OCI-M2 (cell line): ENCODE data around the gene CASP8.
A peak's percentile ranks its signal among the peaks of the same experiment; 100 is the strongest.

Experiments used
- DNase-seq: peaks from one replicate; lab custom pipeline; 2025; ENCODE audit not compliant: unreplicated experiment; lab: John Stamatoyannopoulos, UW

The CASP8 gene

GRCh38 chr2:201242571-201243277 is 17.6 kb upstream of the CASP8 start:
- DNase-seq: no peak

DNA sequence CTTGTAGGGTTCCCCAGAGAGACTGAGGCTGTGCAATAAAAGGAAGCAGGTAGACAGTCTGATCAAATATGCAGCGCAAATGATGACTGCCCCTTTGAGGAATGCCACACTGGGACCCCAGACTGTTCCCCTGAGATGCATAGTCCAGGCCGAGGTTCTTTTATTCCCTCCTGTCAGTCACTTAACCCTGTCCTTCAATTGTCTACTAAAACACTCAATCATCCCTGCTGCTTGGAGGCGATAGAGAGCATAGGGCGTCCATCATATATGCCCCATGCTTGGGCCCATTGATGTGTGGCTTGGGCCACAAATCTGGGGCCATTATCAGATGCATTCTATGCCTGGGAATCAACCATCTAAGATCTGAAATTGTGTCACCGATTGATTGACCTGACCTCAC is 15.5 kb upstream of the CASP8 start:
- no peak for DNase-seq

DNA sequence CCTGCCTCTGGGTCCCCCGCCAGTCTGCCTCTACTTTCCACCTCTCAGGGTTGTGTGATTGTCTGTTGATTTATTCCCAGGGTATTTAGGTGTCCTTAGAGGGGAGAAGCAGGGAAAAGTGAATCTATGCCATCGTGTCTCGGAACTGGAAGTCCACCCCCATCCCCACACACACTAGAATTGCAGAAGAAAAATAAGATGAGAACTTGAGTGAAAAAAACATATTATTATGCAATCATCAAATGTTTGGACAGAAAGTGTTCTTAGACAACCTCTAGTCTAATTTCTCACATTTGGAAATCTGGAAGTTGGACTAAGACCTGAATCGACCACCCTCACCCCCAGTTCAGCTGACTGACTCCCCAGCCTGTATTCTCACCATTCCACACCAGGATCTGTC is 14.1 kb upstream of the CASP8 start:
- DNase-seq: no peak

GRCh38 chr2:201248288-201248844 is 12.0 kb upstream of the CASP8 start:
- no peak for DNase-seq

DNA sequence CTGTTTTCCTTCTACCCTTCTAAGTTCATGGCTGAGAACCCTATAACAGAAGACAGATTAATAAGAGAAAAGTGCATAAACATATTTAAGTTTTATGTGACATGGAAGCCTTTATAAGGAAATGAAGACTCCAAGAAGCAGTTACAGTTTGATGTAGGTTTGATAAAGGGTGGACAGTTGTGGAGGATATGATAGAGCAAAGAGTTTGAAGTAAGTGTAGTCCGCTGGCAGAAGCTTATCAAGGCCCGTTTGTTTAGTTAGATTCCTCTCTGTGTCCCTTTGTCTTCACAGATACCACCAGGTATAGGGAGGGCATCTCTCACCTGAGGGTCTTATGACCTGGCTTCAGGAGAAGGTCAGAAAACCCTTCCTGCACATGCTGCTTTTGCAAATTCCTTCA is 10.4 kb upstream of the CASP8 start:
- DNase-seq: no peak

- DNase-seq: no peak
Observed at GRCh38 chr2:201250741-201251140, 9.6 kb upstream of the CASP8 start.

DNA sequence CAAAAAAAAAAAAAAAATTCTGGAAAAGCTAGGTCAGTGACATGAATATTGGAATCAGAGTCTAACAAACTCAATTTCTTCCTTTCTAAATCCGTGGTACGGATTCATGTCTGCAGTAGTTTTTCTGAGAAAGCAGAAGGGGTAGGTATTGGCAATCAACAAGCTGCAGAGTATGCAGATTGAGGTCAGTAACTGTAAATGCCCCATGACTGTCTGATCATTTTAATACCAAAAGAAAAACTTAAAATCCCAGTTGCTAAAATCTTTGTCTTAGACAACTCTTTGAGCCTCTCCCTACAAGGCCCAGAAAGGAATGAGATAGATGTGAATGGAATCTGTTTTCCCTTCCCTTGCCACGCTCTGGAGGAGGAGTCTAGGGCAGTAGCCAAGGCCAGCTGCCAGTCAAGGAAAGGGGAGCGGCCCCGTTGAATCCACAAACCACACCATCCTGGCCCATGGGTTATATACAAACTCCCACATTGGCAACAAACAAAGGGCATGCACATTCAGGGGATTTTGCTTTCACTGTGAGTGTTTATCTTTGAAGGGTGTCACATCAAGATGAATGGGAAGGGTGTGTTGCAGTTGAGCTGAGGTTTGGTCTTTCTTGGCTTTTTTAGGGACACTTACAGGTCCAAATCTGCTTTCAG is 6.1 kb upstream of the CASP8 start:
- no peak for DNase-seq

DNA sequence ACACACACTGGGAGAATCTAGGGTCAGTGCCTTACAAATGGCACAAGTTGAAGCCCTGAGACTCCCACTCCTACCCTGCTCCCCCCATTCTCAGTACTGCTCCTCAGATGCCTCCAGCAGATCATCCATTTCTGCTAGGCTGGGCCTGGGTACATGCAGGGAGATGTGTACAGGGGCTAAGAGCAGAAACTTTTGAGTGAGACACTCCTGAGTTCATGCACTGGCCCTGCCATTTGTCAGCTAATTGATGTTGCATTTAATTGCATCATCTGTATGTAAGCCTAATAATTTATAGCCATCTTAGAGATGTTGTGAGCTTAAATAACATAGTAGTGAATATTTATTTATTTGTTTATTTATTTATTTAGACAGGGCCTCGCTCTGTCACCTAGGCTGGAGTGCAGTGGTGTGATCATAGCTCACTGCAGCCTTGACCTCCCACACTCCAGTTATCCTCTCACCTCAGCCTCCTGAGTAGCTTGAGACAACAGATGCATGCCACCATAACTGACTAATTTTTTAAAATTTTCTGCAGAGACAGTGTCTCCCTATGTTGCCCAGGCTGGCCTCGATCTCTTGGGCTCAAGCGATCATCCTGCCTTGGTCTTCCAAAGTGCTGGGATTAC is 4.8 kb upstream of the CASP8 start:
- no peak for DNase-seq

DNA sequence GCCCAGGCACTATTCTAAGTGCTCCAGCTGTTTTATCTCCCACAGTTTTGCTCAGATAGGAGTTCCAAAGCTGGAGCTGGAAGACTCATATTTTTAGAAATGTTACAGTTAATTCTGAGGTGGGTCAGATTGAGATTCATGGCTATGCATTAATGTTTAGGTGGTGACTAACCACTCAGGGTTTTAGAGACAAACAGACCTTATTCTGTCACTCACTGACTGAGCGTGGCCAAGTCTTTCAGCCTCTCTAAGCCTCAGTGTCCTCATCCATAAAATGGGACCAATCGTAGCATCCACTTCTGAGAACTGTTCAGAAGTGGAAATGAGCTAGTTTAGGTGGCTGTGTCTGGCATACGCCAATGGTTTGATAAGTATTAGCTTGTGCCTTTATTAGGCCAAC is 4.3 kb upstream of the CASP8 start:
- no peak for DNase-seq

- DNase-seq: no peak
Observed at GRCh38 chr2:201257381-201257955, 2.9 kb upstream of the CASP8 start.

- no peak for DNase-seq
Observed at GRCh38 chr2:201257956-201258665, 2.2 kb upstream of the CASP8 start.

DNA sequence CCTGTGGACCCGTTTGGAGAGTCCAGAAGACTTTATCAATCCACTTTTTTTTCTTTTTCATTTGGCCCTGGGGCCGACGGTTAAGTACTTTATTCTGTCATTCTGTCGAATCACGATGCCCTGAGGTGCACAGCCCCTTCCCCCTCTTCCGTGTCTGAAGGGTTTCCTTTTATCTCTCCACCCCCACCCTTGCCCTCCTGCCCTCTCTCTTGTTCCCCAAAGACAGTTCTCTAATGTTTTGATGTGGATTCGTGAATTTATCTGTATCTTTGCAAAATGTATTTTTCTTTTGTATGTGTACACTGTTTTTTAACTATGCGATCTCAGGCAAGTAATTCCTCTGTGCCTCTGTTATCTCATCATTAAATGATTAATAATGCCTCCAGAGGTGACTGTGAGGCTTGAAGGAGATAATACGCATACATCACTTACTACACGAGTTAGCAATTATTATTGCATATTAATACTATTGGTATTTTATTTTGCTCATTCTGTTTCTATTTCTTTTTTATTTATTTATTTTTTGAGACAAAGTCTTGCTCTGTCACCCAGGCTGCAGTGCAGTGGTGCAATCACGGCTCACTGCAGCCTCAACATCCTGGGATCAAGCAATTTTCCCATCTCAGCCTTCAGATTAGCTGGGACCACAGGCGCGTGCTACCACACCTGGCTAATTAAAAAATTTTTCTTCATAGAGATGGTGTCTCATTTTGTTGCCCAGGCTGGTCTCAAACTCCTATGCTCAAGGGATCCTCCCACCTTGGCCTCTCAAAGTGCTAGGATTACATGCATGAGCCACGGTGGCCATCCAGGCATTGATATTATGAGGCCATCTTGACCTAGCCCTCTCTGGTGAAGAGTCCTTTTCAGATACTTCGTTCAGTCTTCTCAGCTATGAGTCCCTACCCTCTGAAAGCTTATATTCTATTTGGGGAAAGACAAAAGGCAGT is 1.4 kb upstream of the CASP8 start:
- peak; percentile 72 for DNase-seq

GRCh38 chr2:201261471-201261870 is 1.1 kb downstream of the CASP8 start:
- no peak for DNase-seq

- no peak for DNase-seq
Observed at GRCh38 chr2:201261906-201262305, 1.6 kb downstream of the CASP8 start.

- DNase-seq: no peak
Observed at GRCh38 chr2:201262718-201263117, 2.4 kb downstream of the CASP8 start.

GRCh38 chr2:201263779-201264178 is 3.4 kb downstream of the CASP8 start:
- DNase-seq: no peak

- DNase-seq: no peak
Observed at GRCh38 chr2:201264472-201265173, 4.3 kb downstream of the CASP8 start.

DNA sequence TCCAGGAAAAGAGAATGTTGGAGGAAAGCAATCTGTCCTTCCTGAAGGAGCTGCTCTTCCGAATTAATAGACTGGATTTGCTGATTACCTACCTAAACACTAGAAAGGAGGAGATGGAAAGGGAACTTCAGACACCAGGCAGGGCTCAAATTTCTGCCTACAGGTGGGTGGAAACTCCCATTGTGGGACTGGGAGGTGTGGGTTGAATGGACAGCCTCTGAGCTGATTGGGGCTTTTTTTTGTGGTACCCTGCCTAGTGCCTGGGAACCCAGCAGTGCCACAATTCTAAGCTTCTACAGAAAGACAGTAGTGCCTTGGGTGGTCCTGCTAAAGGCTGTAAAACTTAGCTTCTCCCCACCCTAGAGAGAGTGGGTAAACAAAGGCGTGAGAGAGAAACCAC is 6.3 kb downstream of the CASP8 start:
- DNase-seq: no peak

DNA sequence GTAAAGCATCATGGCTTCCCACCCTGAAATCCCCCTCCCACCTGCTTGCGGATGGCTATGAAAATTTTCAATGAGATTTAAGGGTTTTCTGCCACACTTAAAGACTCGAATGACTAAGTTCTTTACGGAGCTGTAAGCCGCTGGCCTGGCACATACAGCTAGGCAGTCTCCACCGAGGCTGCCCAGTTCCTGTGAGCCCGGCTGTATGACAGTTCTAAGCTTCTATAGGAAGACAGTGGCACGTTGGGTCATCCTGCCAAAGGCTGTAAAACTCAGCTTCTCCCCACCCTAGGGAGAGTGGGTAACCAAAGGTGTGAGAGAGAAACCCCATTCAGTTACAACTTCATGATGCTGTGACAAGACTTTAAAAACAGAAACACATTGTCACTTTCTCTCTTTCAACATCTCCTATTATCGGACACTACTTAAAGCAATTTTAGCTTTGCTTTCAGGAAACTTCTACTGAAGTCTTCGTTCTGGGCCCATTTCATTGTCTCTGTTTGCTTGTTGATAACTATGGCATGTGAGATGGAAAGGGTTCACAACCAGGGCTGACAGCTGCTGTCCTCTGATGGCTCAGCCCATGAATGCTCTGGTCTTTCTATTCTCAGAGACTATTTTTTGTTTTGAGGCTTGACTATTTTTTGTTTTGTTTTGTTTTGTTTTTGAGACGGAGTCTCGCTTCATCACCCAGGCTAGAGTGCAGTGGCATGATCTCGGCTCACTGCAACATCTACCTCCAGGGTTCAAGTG is 7.1 kb downstream of the CASP8 start:
- no peak for DNase-seq
